Trophoblast cell (in vitro differentiated cells and primary cell): ENCODE data around the gene EMX1.

ENCODE experiments used
- DNase-seq, 2 donors: peaks; one replicate each; pipeline ENCODE4 v3.0.0-alpha.2; 2016
- H2AFZ ChIP-seq: 2 replicates; pipeline ENCODE4 v1.6.1; 2013; ENCODE audit warnings: low read length, moderate library complexity, mild to moderate bottlenecking; ENCODE audit not compliant: insufficient read depth, poor library complexity
- H2AK5ac ChIP-seq: 2 replicates; pipeline ENCODE4 v1.6.1; 2013; ENCODE audit warnings: mild to moderate bottlenecking, low read length
- H2BK120ac ChIP-seq: 2 replicates; pipeline ENCODE4 v1.6.1; 2013; ENCODE audit warnings: low read length, mild to moderate bottlenecking, moderate library complexity; ENCODE audit not compliant: insufficient read depth, poor library complexity
- H2BK12ac ChIP-seq: 2 replicates; pipeline ENCODE4 v1.6.1; 2013; ENCODE audit warnings: mild to moderate bottlenecking, low read length, moderate library complexity
- H2BK5ac ChIP-seq: 2 replicates; pipeline ENCODE4 v1.6.1; 2013; ENCODE audit warnings: low read length, low read depth, moderate library complexity, mild to moderate bottlenecking; ENCODE audit not compliant: poor library complexity
- H3K14ac ChIP-seq: 2 replicates; pipeline ENCODE4 v1.6.1; 2013; ENCODE audit warnings: mild to moderate bottlenecking, low read length
- H3K18ac ChIP-seq: 2 replicates; pipeline ENCODE4 v1.6.1; 2013; ENCODE audit warnings: mild to moderate bottlenecking, low read length
- H3K23ac ChIP-seq: 2 replicates; pipeline ENCODE4 v1.6.1; 2013; ENCODE audit warnings: low read length
- H3K27ac ChIP-seq: 2 replicates; pipeline ENCODE4 v1.5.1; 2013; ENCODE audit warnings: low read depth, mild to moderate bottlenecking, inconsistent platforms, low read length, moderate library complexity
- H3K27me3 ChIP-seq: 2 replicates; pipeline ENCODE4 v1.6.1; 2013; ENCODE audit warnings: inconsistent platforms, mild to moderate bottlenecking, low read length, moderate library complexity; ENCODE audit not compliant: insufficient read depth
- H3K36me3 ChIP-seq, 2 experiments: 1 replicate in 1 of 2; 2 replicates in 1 of 2; pipeline ENCODE4 v1.6.1; 2013; ENCODE audit warnings: low read length in 2 of 2, mild to moderate bottlenecking in 2 of 2, moderate library complexity in 1 of 2; ENCODE audit not compliant: insufficient read depth in 2 of 2, control insufficient read depth in 1 of 2
- H3K4ac ChIP-seq: 2 replicates; pipeline ENCODE4 v1.6.1; 2013; ENCODE audit warnings: low read depth, mild to moderate bottlenecking, low read length, moderate library complexity
- H3K4me1 ChIP-seq, 2 experiments: 1 replicate in 1 of 2; 2 replicates in 1 of 2; pipeline ENCODE4 v1.6.1; 2013; ENCODE audit warnings: low read length in 2 of 2, mild to moderate bottlenecking in 2 of 2, moderate library complexity in 1 of 2; ENCODE audit not compliant: insufficient read depth in 2 of 2, control insufficient read depth in 1 of 2
- H3K4me2 ChIP-seq: 2 replicates; pipeline ENCODE4 v1.6.1; 2013; ENCODE audit warnings: inconsistent platforms, mild to moderate bottlenecking, low read length, moderate library complexity
- H3K4me3 ChIP-seq: 2 replicates; pipeline ENCODE4 v1.5.1; 2013; ENCODE audit warnings: mild to moderate bottlenecking, low read depth, low read length, inconsistent platforms
- H3K79me1 ChIP-seq: one replicate; pipeline ENCODE4 v1.6.1; 2013; ENCODE audit warnings: low read length
- H3K79me2 ChIP-seq: 2 replicates; pipeline ENCODE4 v1.6.1; 2013; ENCODE audit warnings: low read length, mild to moderate bottlenecking; ENCODE audit not compliant: control insufficient read depth, insufficient read depth, poor library complexity
- H3K9ac ChIP-seq: 2 replicates; pipeline ENCODE4 v1.6.1; 2013; ENCODE audit warnings: mild to moderate bottlenecking, low read length
- H3K9me3 ChIP-seq: 2 replicates; pipeline ENCODE4 v1.6.1; 2013; ENCODE audit warnings: low read depth, mild to moderate bottlenecking, control low read depth, inconsistent platforms, low read length; ENCODE audit not compliant: insufficient read depth
- H4K12ac ChIP-seq: 2 replicates; pipeline ENCODE4 v1.6.1; 2013; ENCODE audit warnings: low read depth, mild to moderate bottlenecking, low read length, moderate library complexity
- H4K8ac ChIP-seq: 2 replicates; pipeline ENCODE4 v1.6.1; 2013; ENCODE audit warnings: low read depth, mild to moderate bottlenecking, low read length, moderate library complexity
- H4K91ac ChIP-seq: one replicate; pipeline ENCODE4 v1.6.1; 2013; ENCODE audit warnings: low read depth, mild to moderate bottlenecking, low read length, moderate library complexity
- WGBS: extraction: QIAGEN DNeasy Blood & Tissue Kit; methylation state at CpG from one replicate; pipeline ENCODE4 v1.1.7; 2013; ENCODE audit warnings: missing lambda C conversion rate; ENCODE audit not compliant: insufficient read length, insufficient coverage; ENCODE audit errors: extremely low coverage; 5-methylcytosine and 5-hydroxymethylcytosine counted together

EMX1 gene

GRCh38 chr2:72933207-72933606 is 15.9 kb downstream of the EMX1 start:
- Histone ChIP-seq H3K79me2 (no peaks in the 10 kb centered on the region), H3K27me3 (peaks cover 10% of the 10 kb centered on the region), H3K27ac (no peak overlapping the region), H3K18ac (no peak overlapping the region), H3K79me1 (no peaks in the 10 kb centered on the region), H2BK120ac (no peak overlapping the region), H3K9ac (no peak overlapping the region), H4K8ac (no peak overlapping the region), H3K36me3 (no peaks in the 10 kb centered on the region), H2BK5ac (no peak overlapping the region), H3K4me2 (no peak overlapping the region), H3K4ac (no peak overlapping the region), H2AFZ (no peak overlapping the region), H3K4me3 (no peak overlapping the region), H4K91ac (no peak overlapping the region), H4K12ac (no peak overlapping the region), H2BK12ac (no peak overlapping the region), H3K4me1 (peaks cover 0 to 9% of the 10 kb centered on the region in 2 experiments), H3K9me3 (no peaks in the 10 kb centered on the region), H3K23ac (no peak overlapping the region), H3K14ac (no peak overlapping the region), H2AK5ac (no peak overlapping the region)
- WGBS, result no CpG with 5 or more reads among the region's 5 CpGs
- DNase-seq, result no peak

GRCh38 chr2:72933646-72934151 is 16.4 kb downstream of the EMX1 start:
- no peaks in the 10 kb centered on the region for H3K36me3 ChIP-seq
- no CpG with 5 or more reads among the region's 12 CpGs for whole genome bisulfite sequencing
- DNase-seq, result no peak
- no peak overlapping the region for H4K8ac ChIP-seq
- no peak overlapping the region for H3K18ac ChIP-seq
- no peak overlapping the region for H2BK12ac ChIP-seq
- H2BK5ac ChIP-seq, result no peak overlapping the region
- H3K14ac ChIP-seq, result no peak overlapping the region
- no peak overlapping the region for H4K12ac ChIP-seq
- no peaks in the 10 kb centered on the region for H3K79me2 ChIP-seq
- H4K91ac ChIP-seq, result no peak overlapping the region
- no peaks in the 10 kb centered on the region for H3K79me1 ChIP-seq
- H3K4me2 ChIP-seq, result no peak overlapping the region
- no peak overlapping the region for H2BK120ac ChIP-seq
- no peaks in the 10 kb centered on the region for H3K9me3 ChIP-seq
- peaks cover 7% of the 10 kb centered on the region for H3K27me3 ChIP-seq
- no peak overlapping the region for H3K23ac ChIP-seq
- H3K4ac ChIP-seq, result no peak overlapping the region
- no peak overlapping the region for H3K27ac ChIP-seq
- H3K4me1 ChIP-seq, result peaks cover 0 to 9% of the 10 kb centered on the region in 2 experiments
- no peak overlapping the region for H3K9ac ChIP-seq
- no peak overlapping the region for H2AK5ac ChIP-seq
- no peak overlapping the region for H3K4me3 ChIP-seq
- no peak overlapping the region for H2AFZ ChIP-seq

GRCh38 chr2:72934683-72935610 is 17.6 kb downstream of the EMX1 start:
- Histone ChIP-seq H3K4me3 (no peak overlapping the region), H3K9me3 (no peaks in the 10 kb centered on the region), H3K23ac (no peak overlapping the region), H4K8ac (no peak overlapping the region), H3K4me2 (no peak overlapping the region), H3K9ac (no peak overlapping the region), H3K79me2 (no peaks in the 10 kb centered on the region), H3K36me3 (no peaks in the 10 kb centered on the region), H3K4ac (no peak overlapping the region), H2BK5ac (no peak overlapping the region), H4K12ac (no peak overlapping the region), H3K27me3 (no peaks in the 10 kb centered on the region), H3K14ac (no peak overlapping the region), H3K18ac (no peak overlapping the region), H4K91ac (no peak overlapping the region), H3K79me1 (no peaks in the 10 kb centered on the region), H2AFZ (no peak overlapping the region), H2BK12ac (no peak overlapping the region), H2AK5ac (no peak overlapping the region), H2BK120ac (no peak overlapping the region), H3K4me1 (peaks cover 0 to 9% of the 10 kb centered on the region in 2 experiments), H3K27ac (no peak overlapping the region)
- DNase-seq, result peak in 1 of 2 donors; percentile 53
- no CpG with 5 or more reads among the region's 14 CpGs for WGBS

DNA sequence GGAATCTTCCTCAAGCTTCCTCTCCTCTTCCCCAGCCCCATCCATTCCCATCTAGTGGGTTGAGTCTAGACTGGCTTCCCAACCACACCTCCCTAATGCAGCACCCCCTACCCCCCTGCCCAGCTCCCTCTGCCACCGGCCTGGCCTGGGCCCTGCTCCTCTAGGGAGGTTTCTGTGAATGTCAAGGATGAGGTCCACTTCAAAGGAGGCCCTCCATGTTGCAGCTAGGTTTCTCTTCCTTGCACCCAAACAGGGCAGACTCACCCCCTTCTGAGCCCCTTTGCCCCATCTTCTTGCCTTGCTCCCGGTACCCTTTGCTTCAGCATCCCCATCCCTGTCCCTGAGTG is 18.3 kb downstream of the EMX1 start:
- Histone ChIP-seq H3K4me1 (peaks cover 3 to 12% of the 10 kb centered on the region in 2 experiments), H4K8ac (no peak overlapping the region), H3K9me3 (no peaks in the 10 kb centered on the region), H3K79me1 (no peaks in the 10 kb centered on the region), H3K18ac (no peak overlapping the region), H2BK5ac (no peak overlapping the region), H3K27ac (no peak overlapping the region), H4K91ac (no peak overlapping the region), H3K4ac (no peak overlapping the region), H3K27me3 (no peaks in the 10 kb centered on the region), H3K14ac (no peak overlapping the region), H2BK120ac (no peak overlapping the region), H3K9ac (no peak overlapping the region), H3K4me2 (no peak overlapping the region), H2AFZ (no peak overlapping the region), H3K79me2 (no peaks in the 10 kb centered on the region), H4K12ac (no peak overlapping the region), H2BK12ac (no peak overlapping the region), H3K23ac (no peak overlapping the region), H3K4me3 (no peak overlapping the region), H2AK5ac (no peak overlapping the region), H3K36me3 (no peaks in the 10 kb centered on the region)
- DNase-seq, result no peak
- WGBS, result no CpG with 5 or more reads among the region's 2 CpGs
